T-helper 1 cell (primary cell): ENCODE results near the gene OSBPL2.
A peak's percentile ranks its signal among the peaks of the same experiment; 100 is the strongest.

Experiments
- DNase-seq, 5 donors: peaks; one replicate each; pipeline ENCODE4 v3.0.0-alpha.2; 2012 to 2020

Gene OSBPL2

GRCh38 chr20:62315773-62316172, 77.5 kb downstream of the OSBPL2 start:
- no peak for DNase-seq

- no peak for DNase-seq
These were observed 78.2 kb downstream of the OSBPL2 start for GRCh38 chr20:62316331-62317166.

- no peak for DNase-seq
These were observed 78.9 kb downstream of the OSBPL2 start for GRCh38 chr20:62317167-62317655.

- DNase-seq: no peak
These were observed 80.4 kb downstream of the OSBPL2 start for GRCh38 chr20:62318400-62319345.

- DNase-seq: no peak
These were observed 81.1 kb downstream of the OSBPL2 start for GRCh38 chr20:62319346-62319909.

- DNase-seq: no peak
These were observed 82.4 kb downstream of the OSBPL2 start for GRCh38 chr20:62320581-62321354.

GRCh38 chr20:62321521-62321948, 83.2 kb downstream of the OSBPL2 start:
- DNase-seq: no peak

GRCh38 chr20:62321975-62322374, 83.7 kb downstream of the OSBPL2 start:
- no peak for DNase-seq

- DNase-seq: no peak
These were observed 84.2 kb downstream of the OSBPL2 start for GRCh38 chr20:62322492-62323041.

- DNase-seq: no peak
These were observed 85.0 kb downstream of the OSBPL2 start for GRCh38 chr20:62323146-62323979.

- DNase-seq: peak in 1 of 5 donors; percentile 4
These were observed 85.9 kb downstream of the OSBPL2 start for GRCh38 chr20:62323980-62324906.

GRCh38 chr20:62325172-62325905, 87.0 kb downstream of the OSBPL2 start:
- DNase-seq: no peak

- no peak for DNase-seq
These were observed 88.2 kb downstream of the OSBPL2 start for GRCh38 chr20:62326559-62326958.

- DNase-seq: no peak
These were observed 88.8 kb downstream of the OSBPL2 start for GRCh38 chr20:62326959-62327725.

- DNase-seq: no peak
These were observed 89.6 kb downstream of the OSBPL2 start for GRCh38 chr20:62327726-62328495.

- DNase-seq: no peak
These were observed 90.5 kb downstream of the OSBPL2 start for GRCh38 chr20:62328684-62329388.
